GM18867 (cell line): ENCODE results near the gene GJD4.

ENCODE experiments used
- ATAC-seq: cut with Tn5 transposase; IDR thresholded peaks from one replicate; pipeline ENCODE4 v1.9.1; 2021; ENCODE audit warnings: mild to moderate bottlenecking, moderate library complexity; ENCODE audit not compliant: unreplicated experiment

The GJD4 gene

DNA sequence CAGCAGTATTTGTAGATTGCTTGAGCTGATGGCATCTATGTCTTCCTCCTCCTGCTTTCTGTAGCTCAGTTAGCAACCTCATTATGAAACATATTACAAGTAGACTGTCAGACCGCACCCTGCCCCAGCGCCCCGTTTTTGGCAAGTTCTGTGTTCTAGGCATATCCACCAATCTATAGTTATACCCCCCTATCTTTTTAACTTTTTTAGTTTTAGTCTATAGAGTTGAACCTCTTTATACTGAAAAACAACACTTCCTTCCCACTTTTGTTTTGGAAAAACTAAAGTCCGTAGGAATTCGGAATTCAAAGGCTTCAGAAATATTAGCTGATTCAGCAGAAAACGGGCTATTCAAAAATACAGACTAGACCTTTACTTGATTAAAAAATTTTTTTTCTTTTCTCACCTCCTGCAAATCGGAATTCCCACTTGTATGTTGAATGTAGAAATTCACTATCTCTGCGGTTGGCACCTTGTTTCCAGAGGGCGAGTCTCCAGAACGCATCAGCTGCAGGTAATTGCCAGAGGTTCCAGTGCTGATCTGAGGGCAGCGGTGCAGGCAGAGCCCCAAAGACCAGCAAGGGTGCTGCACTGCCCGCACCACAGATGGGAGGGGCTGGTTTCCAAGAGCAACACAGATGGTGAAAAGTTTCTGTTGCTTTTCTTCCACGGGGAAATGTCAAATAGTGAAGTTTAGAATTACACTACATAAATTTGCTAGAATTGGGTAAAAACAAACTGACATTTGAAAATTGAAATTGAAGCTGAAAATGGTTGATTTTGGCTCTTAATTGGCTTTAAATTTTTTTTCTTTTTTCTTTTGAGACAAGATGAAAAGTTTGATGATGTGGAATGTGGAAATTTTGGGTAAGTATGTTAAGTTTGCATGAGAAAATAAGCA lies 39.2 kb downstream of the GJD4 start:
- ATAC-seq: no peak

DNA sequence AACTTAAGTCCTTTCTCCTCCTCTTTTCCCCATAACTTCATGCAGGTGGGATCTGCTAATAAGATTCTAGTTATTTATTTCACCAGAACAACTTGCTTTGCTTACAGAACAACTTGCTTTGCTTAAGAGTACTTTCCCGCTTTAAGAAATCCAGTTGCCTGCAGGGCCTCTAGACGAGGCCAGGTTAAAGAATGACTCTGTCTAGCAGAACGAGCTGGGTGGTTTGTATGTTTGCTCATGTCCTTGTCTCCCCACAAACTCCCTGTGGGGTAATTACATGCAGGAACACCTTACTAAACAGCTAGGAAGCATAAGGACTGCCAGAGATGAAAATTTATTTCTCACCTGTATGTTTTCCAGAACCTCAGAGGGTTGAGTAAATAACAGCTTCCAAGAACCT lies 45.8 kb downstream of the GJD4 start:
- no peak for ATAC-seq

- no peak for ATAC-seq
These were observed 47.7 kb downstream of the GJD4 start for GRCh38 chr10:35652824-35653223.

DNA sequence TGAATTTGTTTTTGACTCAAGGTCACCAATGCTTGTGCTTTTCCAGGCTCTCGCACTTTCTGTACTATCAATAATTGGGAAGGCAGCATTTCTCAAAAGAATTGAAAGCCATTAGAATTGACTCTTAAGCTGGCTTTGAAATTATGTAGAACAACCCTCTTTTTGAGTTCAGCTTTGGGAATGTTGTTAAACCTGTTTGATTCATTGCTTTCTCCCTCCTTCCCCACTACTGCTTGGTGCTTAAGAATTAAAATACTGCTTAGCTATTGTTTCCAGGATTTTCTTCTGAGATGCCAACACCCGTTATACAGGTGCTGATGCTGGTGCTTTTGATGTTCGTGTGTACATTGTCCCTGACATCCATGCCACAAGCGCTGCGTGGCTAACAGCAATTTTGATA lies 52.5 kb downstream of the GJD4 start:
- ATAC-seq: no peak
